Astrocyte (in vitro differentiated cells and primary cell): ENCODE data around the gene WDR86. TPM values are rescaled to one million over a fixed set of nuclear protein-coding genes. Genes with fewer than 3 reads are reported as not detected.

ENCODE experiments used
- DNase-seq: peaks from one replicate; pipeline ENCODE4 v3.0.0-alpha.2; 2010; ENCODE audit warnings: low read depth
- FAIRE-seq: peaks from 2 replicates; lab custom pipeline; 2011; peaks lifted over from hg19 to GRCh38; lab: Jason Lieb, UNC
- H2AFZ ChIP-seq: 2 replicates; pipeline ENCODE4 v1.6.0; 2012; ENCODE audit warnings: low read depth, low read length, inconsistent platforms
- H3K27ac ChIP-seq: 2 replicates; pipeline ENCODE4 v1.5.1; 2011; ENCODE audit warnings: low read depth, low read length, inconsistent platforms
- H3K27me3 ChIP-seq: 2 replicates; pipeline ENCODE4 v1.6.0; 2011; ENCODE audit warnings: low read length, inconsistent platforms; ENCODE audit not compliant: insufficient read depth
- H3K36me3 ChIP-seq: 2 replicates; pipeline ENCODE4 v1.5.1; 2011; ENCODE audit warnings: low read length, inconsistent platforms; ENCODE audit not compliant: insufficient read depth
- H3K4me1 ChIP-seq: 2 replicates; pipeline ENCODE4 v1.5.1; 2011; ENCODE audit warnings: low read length, inconsistent platforms; ENCODE audit not compliant: insufficient read depth
- H3K4me2 ChIP-seq: 2 replicates; pipeline ENCODE4 v1.6.0; 2012; ENCODE audit warnings: low read length, inconsistent platforms
- H3K4me3 ChIP-seq: 2 replicates; pipeline ENCODE4 v1.5.1; 2011; ENCODE audit warnings: low read depth, mild to moderate bottlenecking, low read length, inconsistent platforms; ENCODE audit not compliant: insufficient read depth
- H3K79me2 ChIP-seq: 2 replicates; pipeline ENCODE4 v1.6.0; 2012; ENCODE audit warnings: mild to moderate bottlenecking, low read length, inconsistent platforms; ENCODE audit not compliant: insufficient read depth
- H3K9ac ChIP-seq: 2 replicates; pipeline ENCODE4 v1.6.0; 2012; ENCODE audit warnings: mild to moderate bottlenecking, low read length, inconsistent platforms
- H3K9me3 ChIP-seq: 2 replicates; pipeline ENCODE4 v1.5.1; 2012; ENCODE audit warnings: low read depth, mild to moderate bottlenecking, low read length, inconsistent platforms; ENCODE audit not compliant: insufficient read depth
- H4K20me1 ChIP-seq: 2 replicates; pipeline ENCODE4 v1.6.0; 2012; ENCODE audit warnings: low read length, inconsistent platforms; ENCODE audit not compliant: insufficient read depth
- H3K27ac Mint-ChIP-seq: one replicate; pipeline ENCODE4 v1.8.0; 2021; ENCODE audit warnings: mild to moderate bottlenecking, mixed read lengths; ENCODE audit not compliant: unreplicated experiment
- H3K27me3 Mint-ChIP-seq: one replicate; pipeline ENCODE4 v1.8.0; 2021; ENCODE audit warnings: low read depth, mixed read lengths; ENCODE audit not compliant: unreplicated experiment
- H3K36me3 Mint-ChIP-seq: one replicate; pipeline ENCODE4 v1.8.0; 2021; ENCODE audit warnings: low read depth, mixed read lengths; ENCODE audit not compliant: unreplicated experiment
- H3K4me1 Mint-ChIP-seq: one replicate; pipeline ENCODE4 v1.8.0; 2021; ENCODE audit warnings: low read depth, mixed read lengths; ENCODE audit not compliant: unreplicated experiment
- H3K4me3 Mint-ChIP-seq: one replicate; pipeline ENCODE4 v1.8.0; 2021; ENCODE audit warnings: mild to moderate bottlenecking, moderate library complexity, mixed read lengths; ENCODE audit not compliant: unreplicated experiment
- H3K9me3 Mint-ChIP-seq: one replicate; pipeline ENCODE4 v1.8.0; 2021; ENCODE audit warnings: mild to moderate bottlenecking, mixed read lengths; ENCODE audit not compliant: unreplicated experiment
- CTCF ChIP-seq: IDR thresholded peaks from 2 replicates; pipeline ENCODE4 v1.5.1; 2011; ENCODE audit warnings: low read depth, mild to moderate bottlenecking, inconsistent platforms, low read length, moderate library complexity; ENCODE audit not compliant: insufficient read depth
- EZH2 ChIP-seq: IDR thresholded peaks from 2 replicates; pipeline ENCODE4 v1.6.1; 2012; ENCODE audit warnings: mild to moderate bottlenecking, low read length, inconsistent platforms; ENCODE audit not compliant: insufficient read depth
- total RNA-seq: library from RNA; stranded (reverse); gene quantifications from 2 replicates; pipeline ENCODE4 v1.2.1, GENCODE V29; 2021

Gene WDR86
- total RNA-seq, 1 donor from 2014 or later = 3.6 TPM

- no peak for DNase-seq
Measured at GRCh38 chr7:151448261-151449252, 38.7 kb upstream of the WDR86 start.

GRCh38 chr7:151447901-151448260 is 38.0 kb upstream of the WDR86 start:
- Histone ChIP-seq H3K9ac (peak overlapping the region; percentile 74), H3K9me3 (no peaks in the 10 kb centered on the region), H3K4me3 (peak overlapping the region; percentile 65), H3K4me2 (peak overlapping the region; percentile 89), H4K20me1 (no peaks in the 10 kb centered on the region), H3K36me3 (no peaks in the 10 kb centered on the region), H3K79me2 (no peaks in the 10 kb centered on the region), H3K27me3 (no peaks in the 10 kb centered on the region), H3K27ac (no peak overlapping the region), H3K4me1 (peaks cover 3% of the 10 kb centered on the region), H2AFZ (peak overlapping the region; percentile 88)
- FAIRE-seq (no peak), DNase-seq (no peak)
- Mint-ChIP-seq H3K27me3 (peaks cover 38% of the 10 kb centered on the region), H3K4me3 (no peak overlapping the region), H3K9me3 (no peaks in the 10 kb centered on the region), H3K4me1 (peaks cover 3% of the 10 kb centered on the region), H3K36me3 (no peaks in the 10 kb centered on the region), H3K27ac (no peak overlapping the region)
- TF ChIP-seq EZH2 (no peak), CTCF (no peak)

More at GRCh38 chr7:151448261-151449252, 38.7 kb upstream of the WDR86 start:
- Mint-ChIP-seq H3K4me1 (peaks cover 3% of the 10 kb centered on the region), H3K27me3 (peaks cover 37% of the 10 kb centered on the region), H3K36me3 (no peaks in the 10 kb centered on the region), H3K27ac (no peak overlapping the region), H3K4me3 (no peak overlapping the region), H3K9me3 (no peaks in the 10 kb centered on the region)
- Histone ChIP-seq H3K9ac (peak overlapping the region; percentile 74), H3K27ac (peak overlapping the region; percentile 24), H2AFZ (peak overlapping the region; percentile 88), H4K20me1 (no peaks in the 10 kb centered on the region), H3K36me3 (no peaks in the 10 kb centered on the region), H3K27me3 (no peaks in the 10 kb centered on the region), H3K4me1 (peaks cover 3% of the 10 kb centered on the region), H3K9me3 (no peaks in the 10 kb centered on the region), H3K79me2 (no peaks in the 10 kb centered on the region), H3K4me2 (peak overlapping the region; percentile 89), H3K4me3 (peak overlapping the region; percentile 65)
- TF ChIP-seq EZH2 = no peak
- TF ChIP-seq CTCF = peak; percentile 69
- FAIRE-seq = no peak

DNA sequence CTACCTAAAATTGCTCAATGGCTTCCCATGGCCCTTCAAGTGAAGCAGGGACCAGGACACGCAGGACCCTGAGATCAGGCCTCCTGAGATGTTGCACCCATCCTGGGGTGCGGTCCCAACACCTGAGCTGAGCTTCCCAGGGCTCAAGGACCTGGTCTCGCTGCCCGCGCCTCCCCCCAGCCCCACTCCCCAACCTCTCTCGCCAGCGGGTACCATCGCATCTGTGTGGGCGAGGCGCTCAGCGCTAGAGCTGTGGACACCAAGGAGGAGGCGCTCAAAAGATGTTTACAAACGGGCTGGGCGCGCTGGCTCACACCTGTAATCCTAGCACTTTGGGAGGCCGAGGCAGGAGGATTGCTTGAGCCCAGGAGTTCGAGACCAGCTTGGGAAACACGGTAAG is 37.5 kb upstream of the WDR86 start:
- H3K27me3 Mint-ChIP-seq = peaks cover 33% of the 10 kb centered on the region
- no peak for FAIRE-seq
- TF ChIP-seq EZH2 (no peak), CTCF (no peak)

More for the DNA sequence above, 37.5 kb upstream of the WDR86 start:
- no peak overlapping the region for H3K4me2 ChIP-seq
- H3K36me3 ChIP-seq = no peaks in the 10 kb centered on the region
- H4K20me1 ChIP-seq = no peaks in the 10 kb centered on the region
- H3K4me3 ChIP-seq = no peak overlapping the region
- Mint-ChIP-seq H3K9me3 (no peaks in the 10 kb centered on the region), H3K27ac (no peak overlapping the region), H3K4me1 (peaks cover 3% of the 10 kb centered on the region), H3K4me3 (no peak overlapping the region), H3K36me3 (no peaks in the 10 kb centered on the region)
- no peak overlapping the region for H3K27ac ChIP-seq
- H3K4me1 ChIP-seq = peaks cover 3% of the 10 kb centered on the region
- H2AFZ ChIP-seq = no peak overlapping the region
- no peaks in the 10 kb centered on the region for H3K79me2 ChIP-seq
- no peak overlapping the region for H3K9ac ChIP-seq
- H3K9me3 ChIP-seq = no peaks in the 10 kb centered on the region
- DNase-seq = no peak
- no peaks in the 10 kb centered on the region for H3K27me3 ChIP-seq
